Smooth muscle cell of the brain vasculature (primary cell): ENCODE data around the gene PPP1R1C.

Source experiments
- DNase-seq: peaks from one replicate; pipeline ENCODE4 v3.0.0-alpha.2; 2012; ENCODE audit warnings: low read depth, low spot score

PPP1R1C gene

DNA sequence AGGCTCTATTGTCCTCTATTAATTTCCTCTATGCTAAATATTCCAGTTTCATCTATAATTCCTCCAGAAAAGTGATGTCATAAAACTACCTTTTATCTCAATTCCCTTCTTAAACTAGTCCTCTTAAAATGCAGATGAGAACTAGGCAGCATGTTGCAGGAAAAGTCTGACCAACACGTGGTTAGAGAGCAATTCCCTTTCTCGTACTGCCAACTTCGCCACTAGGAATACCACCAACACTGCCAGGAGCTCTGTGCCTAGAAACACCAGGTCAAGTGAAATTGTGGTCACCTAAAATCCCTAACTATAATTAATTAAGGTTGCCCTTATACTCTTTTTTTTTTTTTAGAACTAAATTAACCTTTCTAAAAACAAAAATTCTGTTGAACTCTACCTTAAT is 127.7 kb downstream of the PPP1R1C start:
- no peak for DNase-seq

- DNase-seq = no peak
These were observed 129.6 kb downstream of the PPP1R1C start for GRCh38 chr2:182115258-182115657.

DNA sequence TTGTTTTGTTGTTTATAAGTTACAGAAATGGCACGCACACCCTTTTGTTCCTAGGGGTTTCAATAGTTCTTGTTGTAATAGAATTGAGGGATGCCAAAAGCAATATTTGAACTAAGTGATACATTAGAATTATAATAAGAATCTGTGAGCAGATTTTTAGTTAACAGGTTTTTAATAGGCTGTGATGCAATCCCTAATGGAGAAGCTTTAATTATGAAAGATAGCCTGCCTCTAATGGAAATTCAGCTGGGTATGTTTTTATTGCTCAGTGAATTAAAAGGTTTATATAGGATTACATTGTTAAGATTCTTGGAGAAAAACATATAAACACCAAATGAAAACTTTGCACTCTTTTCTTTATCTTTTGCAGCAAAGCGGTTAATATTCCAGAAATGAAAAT is 131.1 kb downstream of the PPP1R1C start:
- DNase-seq = no peak

- no peak for DNase-seq
These were observed 131.5 kb downstream of the PPP1R1C start for GRCh38 chr2:182117196-182117595.

DNA sequence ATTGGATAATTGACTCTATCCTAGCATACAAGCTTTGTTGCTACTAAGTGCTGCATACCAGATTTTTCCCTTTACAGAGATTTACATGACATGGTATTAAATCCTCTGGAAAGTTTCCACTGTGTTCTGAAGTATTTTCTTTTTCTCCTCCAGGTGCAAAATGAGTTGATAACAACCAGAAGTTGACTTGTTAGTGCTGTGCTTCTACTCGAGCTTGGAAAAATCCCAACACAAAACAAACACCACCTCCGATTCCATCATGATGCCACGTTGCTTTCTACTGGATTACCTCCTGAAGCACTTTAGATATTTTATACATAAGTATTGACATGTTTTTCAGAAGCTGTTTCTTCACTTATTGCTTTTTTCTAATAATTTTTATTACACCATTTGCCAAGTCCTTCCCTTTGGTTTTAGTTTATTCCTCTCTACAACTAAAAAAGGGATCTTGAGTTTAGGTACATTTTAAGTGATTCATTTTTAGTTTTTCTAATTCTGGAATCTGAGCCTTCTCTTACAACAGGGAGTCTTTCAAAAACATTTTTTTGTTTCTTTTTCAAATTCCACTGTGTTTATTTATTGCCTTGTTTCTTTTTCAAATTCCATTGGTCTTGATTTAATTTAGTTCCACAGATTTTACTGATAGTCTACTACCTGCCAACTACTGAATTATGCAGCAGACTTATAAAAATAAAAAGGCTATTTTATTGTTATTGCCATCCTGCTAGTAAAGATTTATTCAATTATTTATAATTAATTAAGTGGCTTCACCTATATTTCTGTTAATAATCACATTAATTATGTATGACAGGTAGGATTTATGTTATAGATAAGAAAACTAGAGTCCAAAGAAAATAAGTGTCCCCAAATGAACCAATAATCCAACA is 143.4 kb downstream of the PPP1R1C start:
- no peak for DNase-seq

GRCh38 chr2:182132605-182133004 is 147.0 kb downstream of the PPP1R1C start:
- DNase-seq = no peak

GRCh38 chr2:182133195-182133891 is 147.7 kb downstream of the PPP1R1C start:
- no peak for DNase-seq

DNA sequence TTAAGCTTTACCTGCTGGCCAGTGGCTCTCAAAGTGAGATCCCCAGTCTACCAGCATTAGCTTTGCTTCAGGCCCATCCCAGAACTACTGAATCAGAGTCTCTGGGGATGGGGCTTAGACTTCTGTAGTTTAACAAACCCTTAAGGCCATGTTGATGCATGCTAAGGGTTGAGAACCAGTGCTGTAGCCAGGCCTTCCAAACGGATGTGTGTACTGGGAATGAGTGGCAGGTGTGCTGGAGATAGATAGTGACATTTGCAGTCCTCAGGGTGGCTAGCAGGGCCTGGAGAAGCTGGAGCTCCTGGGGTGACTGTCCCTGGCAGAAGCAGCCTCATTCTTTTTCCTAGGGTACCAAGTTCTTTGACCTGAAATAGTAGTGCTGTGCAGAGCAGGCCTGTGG is 148.5 kb downstream of the PPP1R1C start:
- no peak for DNase-seq

DNA sequence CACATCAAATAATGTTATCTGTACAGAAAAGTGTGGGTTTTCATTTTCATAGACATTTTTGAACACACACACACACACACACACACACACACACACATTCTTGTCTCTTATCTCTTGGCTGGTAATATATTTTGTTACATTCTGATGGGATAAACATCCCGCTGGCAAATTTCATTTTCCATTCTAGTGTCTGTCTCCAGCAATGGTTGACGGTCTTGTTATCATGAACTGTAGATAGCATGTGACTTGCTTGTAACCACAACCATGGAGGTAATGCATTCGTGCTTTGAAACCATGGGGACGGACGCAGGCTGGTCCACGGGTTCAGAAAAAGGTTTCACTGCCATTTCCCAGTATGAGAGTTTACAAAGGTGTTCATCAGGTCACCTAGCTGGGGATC is 156.4 kb downstream of the PPP1R1C start:
- DNase-seq = no peak

DNA sequence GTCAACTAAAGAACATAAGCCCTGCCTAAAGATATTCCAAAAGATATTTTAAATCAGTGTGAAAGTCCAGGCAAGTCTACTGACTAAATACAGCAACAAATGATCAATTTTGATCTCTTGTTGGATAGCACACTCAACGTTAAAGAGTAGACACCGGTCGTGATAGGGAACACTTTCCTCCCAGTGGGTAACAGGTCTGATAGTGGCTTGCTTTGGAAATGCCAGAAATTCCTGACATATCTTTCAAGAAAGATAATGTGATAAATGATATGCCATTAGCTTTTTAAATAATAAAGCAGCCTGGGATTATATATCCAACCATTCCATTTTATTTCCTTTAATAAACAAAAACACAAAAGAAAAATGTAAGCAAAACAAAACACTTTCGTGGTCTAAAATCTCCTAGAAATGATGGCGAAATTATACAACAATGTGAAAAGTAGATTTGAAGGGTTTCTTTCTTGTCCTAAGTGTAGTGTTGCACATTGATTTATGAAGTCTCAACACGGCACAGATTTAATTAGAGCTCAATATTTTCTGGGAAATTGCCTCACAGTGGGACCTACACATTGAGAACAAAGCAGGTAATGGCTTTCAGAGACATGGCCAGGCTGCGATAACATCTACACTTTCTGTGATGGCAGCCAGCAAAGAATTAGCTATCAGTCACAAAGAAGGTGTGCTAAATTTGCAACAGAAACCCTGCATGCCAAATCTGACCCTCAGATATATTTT is 158.6 kb downstream of the PPP1R1C start:
- no peak for DNase-seq

DNA sequence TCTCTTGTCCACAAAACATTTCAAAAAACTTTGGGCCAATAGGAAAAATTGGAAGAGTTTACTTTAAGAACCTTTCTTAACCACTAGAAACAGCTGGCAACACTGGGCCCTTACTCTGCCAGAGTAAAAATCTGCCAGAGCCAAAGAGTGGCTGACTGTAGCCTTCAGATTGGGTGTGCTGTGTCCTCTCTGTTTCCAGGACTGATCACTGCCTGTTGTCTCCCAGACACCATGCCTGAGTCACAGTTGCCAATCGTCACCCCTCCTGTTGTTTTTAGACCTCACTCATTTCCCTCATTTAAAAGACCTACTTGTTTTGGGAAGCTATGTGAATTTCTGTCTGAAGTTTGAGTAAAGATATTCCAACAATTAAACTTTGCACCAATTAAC is 159.1 kb downstream of the PPP1R1C start:
- no peak for DNase-seq

GRCh38 chr2:182148344-182148743 is 162.7 kb downstream of the PPP1R1C start:
- DNase-seq = no peak

- DNase-seq = no peak
These were observed 178.2 kb downstream of the PPP1R1C start for GRCh38 chr2:182163878-182164277.

DNA sequence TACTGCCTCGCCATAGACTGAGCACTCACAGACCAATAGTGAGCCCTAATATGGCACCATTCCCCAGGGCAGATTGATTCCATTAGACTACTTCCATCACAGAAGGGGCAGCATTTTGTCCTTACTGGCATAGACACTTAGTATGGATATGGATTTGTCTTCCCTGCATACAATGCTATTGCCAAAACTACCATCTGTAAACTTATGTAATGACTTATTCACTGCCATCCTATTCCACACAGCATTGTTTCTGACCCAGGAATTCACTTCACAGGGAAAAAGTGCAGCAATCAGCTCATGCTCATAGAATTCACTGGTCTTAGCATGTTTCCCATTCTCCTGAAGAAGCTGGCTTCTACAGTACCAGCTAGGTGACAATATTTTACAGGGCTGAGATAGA is 179.0 kb downstream of the PPP1R1C start:
- DNase-seq = no peak

DNA sequence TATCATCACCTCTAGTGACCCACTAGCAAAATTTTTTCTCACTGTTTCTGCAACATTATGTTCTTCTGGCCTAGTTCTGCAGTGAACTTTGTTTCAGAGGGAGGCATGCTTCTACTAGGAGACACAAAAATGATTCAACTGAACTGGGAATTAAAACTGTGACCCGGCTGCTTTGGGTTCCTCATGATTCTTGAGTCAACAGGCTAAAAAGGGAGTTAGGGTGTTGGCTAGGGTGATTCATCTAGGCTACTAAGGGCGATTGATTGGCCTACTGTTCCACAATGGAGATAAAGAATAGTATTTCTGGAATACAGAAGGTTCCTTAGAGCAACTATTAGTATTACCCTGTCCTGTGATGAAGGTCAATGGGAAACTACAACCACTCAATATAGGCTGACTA is 179.5 kb downstream of the PPP1R1C start:
- DNase-seq = no peak

DNA sequence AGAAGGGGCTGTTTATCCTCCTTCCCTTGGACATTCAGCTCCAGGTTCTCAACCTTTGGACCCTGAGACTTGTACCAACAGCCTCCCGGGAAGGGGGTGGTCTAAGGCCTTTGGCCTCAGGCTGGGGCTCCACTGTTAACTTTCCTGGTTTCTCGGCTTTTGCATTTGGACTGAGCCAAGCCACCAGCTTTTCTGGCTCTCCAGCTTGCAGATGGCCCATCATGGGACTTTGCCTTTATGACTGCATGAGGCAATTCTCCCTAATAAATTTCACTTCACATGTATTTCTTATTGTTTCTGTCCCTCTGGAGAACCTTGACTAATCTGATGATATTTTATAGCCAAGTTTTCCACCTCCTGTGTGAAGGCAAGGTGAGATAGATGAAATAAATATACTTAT is 180.8 kb downstream of the PPP1R1C start:
- no peak for DNase-seq

GRCh38 chr2:182166841-182167240 is 181.2 kb downstream of the PPP1R1C start:
- no peak for DNase-seq
